NCI-H1092 (cell line): ENCODE results near the gene GRAP2.
"Not testable (repeated sequence)": the region's sequence is repeated elsewhere in the genome, so short reads cannot be mapped to it uniquely, and the experiment has no call there.

Source experiments
- DNase-seq: peaks from one replicate; lab custom pipeline; 2025; lab: John Stamatoyannopoulos, UW

GRAP2 gene

GRCh38 chr22:39965748-39966147 lies 64.9 kb downstream of the GRAP2 start:
- no peak for DNase-seq

- DNase-seq: no peak
Measured at GRCh38 chr22:39966470-39966869, 65.6 kb downstream of the GRAP2 start.

GRCh38 chr22:39967103-39967829 lies 66.4 kb downstream of the GRAP2 start:
- no peak for DNase-seq

GRCh38 chr22:39967996-39968972 lies 67.4 kb downstream of the GRAP2 start:
- no peak for DNase-seq

GRCh38 chr22:39970742-39971141 lies 69.9 kb downstream of the GRAP2 start:
- DNase-seq: no peak

GRCh38 chr22:39972641-39973040 lies 71.8 kb downstream of the GRAP2 start:
- no peak for DNase-seq

- DNase-seq: no peak
Measured at GRCh38 chr22:39973656-39974055, 72.8 kb downstream of the GRAP2 start.

- no peak for DNase-seq
Measured at GRCh38 chr22:39974065-39974464, 73.2 kb downstream of the GRAP2 start.

GRCh38 chr22:39979048-39979447 lies 78.2 kb downstream of the GRAP2 start:
- no peak for DNase-seq

GRCh38 chr22:39979458-39979857 lies 78.6 kb downstream of the GRAP2 start:
- DNase-seq: no peak

- no peak for DNase-seq
Measured at GRCh38 chr22:39980596-39980995, 79.7 kb downstream of the GRAP2 start.

- DNase-seq: no peak
Measured at GRCh38 chr22:39983346-39983745, 82.5 kb downstream of the GRAP2 start.

- DNase-seq: no peak
Measured at GRCh38 chr22:39984006-39984405, 83.1 kb downstream of the GRAP2 start.

- DNase-seq: no peak
Measured at GRCh38 chr22:39984746-39985145, 83.9 kb downstream of the GRAP2 start.

- DNase-seq: no peak
Measured at GRCh38 chr22:39985383-39986035, 84.6 kb downstream of the GRAP2 start.

GRCh38 chr22:39988386-39989114 lies 87.7 kb downstream of the GRAP2 start:
- DNase-seq: no peak

GRCh38 chr22:39989633-39990032 lies 88.7 kb downstream of the GRAP2 start:
- no peak for DNase-seq

GRCh38 chr22:39990686-39991085 lies 89.8 kb downstream of the GRAP2 start:
- no peak for DNase-seq

- no peak for DNase-seq
Measured at GRCh38 chr22:39991159-39991860, 90.4 kb downstream of the GRAP2 start.

GRCh38 chr22:39992088-39992826 lies 91.4 kb downstream of the GRAP2 start:
- DNase-seq: no peak

GRCh38 chr22:39992894-39993293 lies 92.0 kb downstream of the GRAP2 start:
- not testable (repeated sequence) for DNase-seq
